Cardiac septum (tissue), 1 donor: Measurements from ENCODE around the gene OTUD7B. TPM values are rescaled to one million over a fixed set of nuclear protein-coding genes. Genes with fewer than 3 reads are reported as not detected.
A peak's percentile ranks its signal among the peaks of the same experiment; 100 is the strongest.

Source experiments
- DNase-seq: peaks from one replicate; pipeline ENCODE4 v3.0.0-alpha.2; 2020; ENCODE audit warnings: low spot score
- intact Hi-C: fragments of 100-400 bp; cut with DNase I; formaldehyde crosslinking; loops from one replicate; pipeline ENCODE4 v1.14.0; 2022
- total RNA-seq: library from RNA; stranded (reverse); fragmentation: NEBNext Ultra II Directional; extraction: Animal tissue kit (Norgen Biotek cat#: 25700); gene quantifications from one replicate; pipeline ENCODE4 v1.2.1, GENCODE V29; 2021
- donor health status: DM: no; HTN: no; CAD: no.

The OTUD7B gene
- total RNA-seq, 1 donor from 2014 or later, result 32.6 TPM

GRCh38 chr1:149888247-149888998 is 122.1 kb downstream of the OTUD7B start:
- DNase-seq, result peak; percentile 86
- intact Hi-C loops, result loop anchor here (1.0 kb wide), 1 partner anchor 51 kb away; no protein-coding TSS in a partner anchor

Other genes with a start within 250 kb of the OTUD7B start
- 8.1 TPM for gene FCGR1A, start 228.0 kb downstream of the OTUD7B start, total RNA-seq
- 13.8 TPM for gene BOLA1, start 111.2 kb downstream of the OTUD7B start, total RNA-seq
- 0.83 TPM for gene SV2A, start 92.9 kb downstream of the OTUD7B start, total RNA-seq
- gene SF3B4, start 82.9 kb downstream of the OTUD7B start, total RNA-seq, result 30.3 TPM
- gene MTMR11, start 73.8 kb downstream of the OTUD7B start, total RNA-seq, result 6.1 TPM
- gene VPS45, start 57.0 kb upstream of the OTUD7B start, total RNA-seq, result 71.6 TPM
- 88.8 TPM for gene PLEKHO1, start 139.2 kb upstream of the OTUD7B start, total RNA-seq
- gene ANP32E, start 225.4 kb upstream of the OTUD7B start, total RNA-seq, result 55.3 TPM
- gene CA14, start 247.0 kb upstream of the OTUD7B start, total RNA-seq, result 0.51 TPM